Endometrial microvascular endothelial cells (primary cell): Measurements from ENCODE around the gene PTCHD4. TPM values are rescaled to one million over a fixed set of nuclear protein-coding genes. Genes with fewer than 3 reads are reported as not detected.

Experiments used
- in situ Hi-C: cut with HindIII; loops from 2 replicates; pipeline ENCODE4 v1.10.0; 2017; ENCODE audit warnings: low sequenced_read_pairs, low pct_unique_long_range_greater_than_20kb; ENCODE audit errors: inconsistent ontology term
- total RNA-seq: library from RNA; depleted of rRNA; stranded (reverse); fragments of >200 nt; gene quantifications from one replicate; pipeline ENCODE4 v1.2.3, GENCODE V29; 2015; ENCODE audit errors: inconsistent ontology term

Gene PTCHD4
- total RNA-seq, 1 donor from 2014 or later = 0.74 TPM

DNA sequence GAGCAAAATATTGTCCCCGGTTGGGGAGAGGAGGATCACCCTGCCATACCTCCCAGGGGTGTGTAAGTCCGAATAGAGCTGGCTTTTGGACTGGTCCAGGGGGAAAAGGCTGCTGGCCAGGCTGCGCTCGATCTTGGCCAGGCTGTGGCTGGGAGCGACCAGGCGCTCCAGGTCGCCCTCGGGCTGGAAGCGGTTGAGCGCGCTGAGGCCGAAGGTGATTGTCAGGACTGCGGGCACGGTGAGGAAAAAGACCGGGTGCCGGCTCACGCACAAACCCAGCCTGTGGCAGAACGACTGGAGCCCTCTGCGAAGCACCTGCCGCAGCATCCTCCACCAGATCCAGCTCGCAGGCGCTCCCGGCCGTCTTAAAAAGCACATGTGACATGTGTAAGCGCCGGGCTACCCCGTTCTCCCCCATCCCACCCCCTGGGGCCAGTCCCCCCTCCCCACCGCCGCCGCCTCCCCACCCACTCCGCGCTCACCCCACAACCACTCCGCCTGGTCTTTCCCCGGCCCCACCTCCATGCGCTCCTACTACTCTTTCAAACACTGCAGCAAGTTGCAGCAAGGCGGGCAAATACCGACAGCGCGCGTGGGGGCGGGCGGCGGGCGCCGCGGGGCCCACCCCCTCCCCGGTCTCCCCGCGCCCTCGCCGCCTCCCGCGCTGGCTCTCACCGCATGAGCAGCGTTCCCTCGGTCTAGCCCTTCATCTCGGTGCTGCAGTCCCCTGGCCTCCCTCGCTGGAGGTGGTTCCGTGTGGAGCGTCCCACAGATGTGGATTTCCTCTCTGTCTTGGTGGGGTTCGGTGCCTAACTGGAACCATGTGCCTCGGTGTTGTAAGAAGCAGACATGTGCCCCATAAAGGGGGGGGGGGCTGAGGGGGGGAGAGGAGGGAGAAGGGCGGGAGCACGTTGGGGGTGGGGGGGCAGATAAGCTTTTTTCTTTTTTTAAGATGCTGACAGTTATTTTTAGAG lies 42.4 kb downstream of the PTCHD4 start:
- in situ Hi-C loops = no loop called here

DNA sequence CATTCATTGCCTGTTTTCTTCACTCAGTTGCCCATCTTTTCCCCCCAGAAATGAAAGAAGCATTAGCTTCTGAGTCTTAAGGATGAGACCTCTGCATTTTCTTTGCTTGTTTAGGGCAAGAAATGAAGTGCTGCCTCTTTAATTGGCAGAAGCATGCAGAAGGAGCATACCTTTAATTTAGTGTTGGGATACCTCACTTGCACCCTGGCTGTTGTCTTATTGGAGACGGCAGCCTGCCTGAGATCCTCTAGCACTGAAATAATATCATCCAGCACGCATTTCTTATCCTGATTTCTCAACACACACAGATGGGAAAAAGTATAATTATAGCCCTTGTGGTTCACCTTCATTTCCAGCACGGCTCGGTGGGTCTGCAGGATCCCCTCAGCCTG lies 43.1 kb downstream of the PTCHD4 start:
- in situ Hi-C loops = no loop called here

DNA sequence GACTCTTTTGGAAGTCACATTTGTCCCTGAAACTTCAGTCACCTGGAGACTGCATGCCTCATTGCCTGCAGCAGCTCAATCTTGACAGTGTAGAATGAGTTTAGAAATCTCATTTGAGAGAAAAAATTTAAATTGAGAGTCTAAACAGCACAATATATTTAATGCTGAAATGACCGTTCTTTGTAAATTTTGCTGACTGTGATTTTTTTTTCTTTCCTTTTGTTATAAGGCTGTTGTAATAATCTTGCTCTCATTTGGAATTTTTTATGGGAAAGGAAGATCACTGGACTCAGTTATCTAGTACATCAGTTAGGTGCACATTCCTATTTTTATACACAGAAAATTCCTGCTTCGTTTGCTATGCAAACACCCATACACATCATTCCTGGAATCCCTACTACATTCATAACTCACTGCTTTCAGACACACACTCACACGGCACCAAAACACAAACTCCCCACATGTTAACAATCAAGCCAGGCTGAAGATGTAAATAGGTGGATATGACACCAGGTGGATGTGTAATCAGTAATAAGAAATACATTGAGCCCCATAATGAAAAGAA lies 43.8 kb downstream of the PTCHD4 start:
- in situ Hi-C loops = no loop called here

DNA sequence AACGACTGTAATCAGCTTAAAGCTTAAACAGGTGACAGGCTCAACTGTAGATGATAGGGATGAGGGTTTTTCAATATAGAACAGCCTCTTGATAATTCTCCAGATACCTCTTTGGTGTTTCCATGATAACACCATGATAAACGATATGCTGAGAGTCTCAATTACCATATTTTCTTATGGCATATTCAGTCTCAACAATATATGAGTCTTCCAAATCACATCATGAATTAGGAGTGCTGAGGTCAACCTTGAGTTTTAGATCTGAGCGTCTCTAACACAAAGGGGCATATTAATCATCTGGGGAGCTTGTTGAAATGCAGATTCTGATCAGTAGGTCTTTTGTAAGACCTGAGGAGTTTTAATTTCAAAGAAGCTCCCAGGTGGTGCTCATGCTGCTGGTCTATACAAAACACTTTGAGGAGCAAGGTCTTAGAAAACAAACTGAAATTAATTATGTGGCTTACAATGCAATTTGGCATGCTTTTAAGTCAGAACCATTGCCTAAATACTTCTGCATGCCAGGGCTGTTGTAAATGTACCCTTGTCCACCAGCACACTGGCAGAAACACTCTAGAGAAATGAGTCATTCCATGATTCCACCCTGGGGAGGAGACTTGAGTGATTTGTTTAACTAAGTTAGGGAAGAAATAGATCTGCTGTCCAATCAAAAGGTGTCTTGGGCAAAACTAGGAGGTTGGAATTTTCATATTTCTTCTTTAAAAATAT lies 49.6 kb downstream of the PTCHD4 start:
- in situ Hi-C loops = no loop called here
